ENCODE measurements around the gene KRT2.

The KRT2 gene

DNA sequence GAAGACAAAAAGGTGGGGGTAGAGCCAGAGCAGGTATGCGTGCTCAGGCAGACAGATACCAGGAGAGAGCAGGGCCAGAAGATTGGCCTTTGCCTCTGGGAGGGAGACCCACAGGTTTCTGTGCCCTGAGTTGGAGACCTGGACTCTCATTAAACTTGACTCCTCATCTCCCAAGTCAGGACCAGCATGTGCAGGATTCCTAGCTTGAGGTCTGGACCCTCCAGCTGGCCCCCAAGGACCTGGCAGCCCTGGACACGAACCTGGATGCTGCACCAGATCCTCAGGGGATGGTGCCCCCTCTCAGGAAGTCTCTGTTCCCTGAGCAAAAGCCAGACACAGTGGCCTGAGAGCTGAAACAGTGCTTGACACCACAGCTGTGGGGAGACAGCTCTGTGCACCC, 23.2 kb downstream of the KRT2 start:
- peaks cover 96% of the 10 kb centered on the region for H3K4me1 Mint-ChIP-seq
- peak overlapping the region; percentile 77 for H3K4me3 Mint-ChIP-seq
- H3K9me3 Mint-ChIP-seq: no peaks in the 10 kb centered on the region
- no peaks in the 10 kb centered on the region for H3K27me3 Mint-ChIP-seq
- no peaks in the 10 kb centered on the region for H3K36me3 Mint-ChIP-seq
- peak overlapping the region; percentile 86 for H3K27ac Mint-ChIP-seq

GRCh38 chr12:52628111-52628507, 23.9 kb downstream of the KRT2 start:
- Mint-ChIP-seq H3K27ac (peak overlapping the region; percentile 52), H3K4me1 (peaks cover 93% of the 10 kb centered on the region), H3K36me3 (peaks cover 1% of the 10 kb centered on the region), H3K9me3 (no peaks in the 10 kb centered on the region), H3K27me3 (no peaks in the 10 kb centered on the region), H3K4me3 (peak overlapping the region; percentile 77)

DNA sequence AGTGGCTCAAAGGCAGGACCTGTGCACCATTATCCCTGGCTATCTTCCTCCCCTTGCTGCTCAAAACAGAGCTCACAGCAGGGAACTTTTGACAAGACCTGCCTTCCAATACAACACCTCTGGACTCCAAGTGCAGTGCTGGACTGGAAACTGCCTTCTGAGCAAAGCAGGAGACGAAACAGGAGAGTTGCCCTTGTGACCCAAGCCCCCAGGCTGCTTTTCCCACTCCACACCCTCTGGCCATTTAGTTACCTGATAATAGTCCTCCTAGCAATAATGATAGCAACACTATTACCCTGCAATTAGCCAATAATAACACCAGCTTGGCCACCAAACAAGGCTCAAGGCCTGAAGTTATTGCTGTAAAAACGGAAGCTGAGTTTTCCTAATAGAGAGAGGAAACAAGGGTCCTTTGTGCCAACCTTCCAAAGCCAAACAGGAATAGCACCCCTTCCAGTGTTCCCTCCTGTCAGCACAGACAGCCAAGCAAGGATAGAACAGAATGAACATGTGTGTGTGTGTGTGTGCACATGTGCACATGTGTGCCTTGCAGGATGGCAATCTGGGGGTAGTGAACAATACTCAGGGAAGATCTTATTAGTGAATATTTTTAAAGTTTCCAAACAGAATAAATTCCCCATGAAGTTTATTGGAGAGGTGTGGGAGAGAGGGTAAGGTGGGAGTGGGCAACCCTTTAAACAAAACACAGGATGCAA, 24.5 kb downstream of the KRT2 start:
- Mint-ChIP-seq H3K4me1 (peaks cover 93% of the 10 kb centered on the region), H3K27ac (peak overlapping the region; percentile 53), H3K9me3 (no peaks in the 10 kb centered on the region), H3K27me3 (no peaks in the 10 kb centered on the region), H3K4me3 (peak overlapping the region; percentile 77), H3K36me3 (peaks cover 1% of the 10 kb centered on the region)

DNA sequence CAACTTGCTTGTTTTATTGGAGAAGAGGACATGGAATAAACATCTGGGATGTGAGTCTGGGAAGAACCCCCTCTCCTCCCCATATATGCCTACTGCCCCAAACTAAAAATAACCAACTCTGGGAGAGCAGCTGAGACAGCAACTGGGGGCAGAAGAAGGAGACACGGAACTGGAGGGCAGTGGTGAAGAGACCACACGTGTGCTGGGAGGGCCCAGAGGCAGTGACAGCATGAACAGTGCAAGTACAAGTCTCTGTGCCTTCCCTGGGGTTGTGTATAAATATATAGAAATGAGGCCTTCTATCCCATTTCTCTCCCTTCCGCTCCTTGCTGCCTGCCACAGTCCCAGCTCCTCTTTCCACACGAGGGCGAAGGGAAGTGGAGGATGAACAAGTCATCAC, 29.7 kb downstream of the KRT2 start:
- peaks cover 1% of the 10 kb centered on the region for H3K36me3 Mint-ChIP-seq
- no peak overlapping the region for H3K4me3 Mint-ChIP-seq
- peaks cover 98% of the 10 kb centered on the region for H3K4me1 Mint-ChIP-seq
- no peaks in the 10 kb centered on the region for H3K27me3 Mint-ChIP-seq
- no peak overlapping the region for H3K27ac Mint-ChIP-seq
- H3K9me3 Mint-ChIP-seq: no peaks in the 10 kb centered on the region

GRCh38 chr12:52618866-52619265, 33.1 kb downstream of the KRT2 start:
- H3K27ac Mint-ChIP-seq: peak overlapping the region; percentile 4
- peaks cover 98% of the 10 kb centered on the region for H3K4me1 Mint-ChIP-seq
- no peaks in the 10 kb centered on the region for H3K9me3 Mint-ChIP-seq
- peaks cover 1% of the 10 kb centered on the region for H3K36me3 Mint-ChIP-seq
- no peaks in the 10 kb centered on the region for H3K27me3 Mint-ChIP-seq
- no peak overlapping the region for H3K4me3 Mint-ChIP-seq

DNA sequence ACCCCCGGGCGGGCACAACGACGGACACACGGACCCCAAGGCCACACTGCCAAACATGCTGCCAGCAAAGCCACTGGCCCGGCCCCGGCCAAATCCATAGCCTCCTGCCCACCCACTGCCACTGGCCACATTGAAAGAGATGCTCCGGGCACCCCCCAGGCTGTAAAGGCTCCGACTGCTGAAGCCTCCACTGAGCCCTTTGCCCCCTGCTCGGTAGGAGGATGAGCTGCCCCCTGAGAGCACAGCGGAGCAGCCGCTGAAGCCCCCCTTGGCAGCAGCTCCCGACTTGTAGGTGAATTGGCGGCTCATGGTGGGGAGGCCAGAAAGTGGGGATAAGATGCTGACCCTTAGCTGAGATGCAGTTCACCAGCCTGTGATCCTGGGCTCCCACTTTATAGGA, 33.8 kb downstream of the KRT2 start, which contains the start of gene KRT73:
KRT73 (minus strand) TSS at position 344 of the 400 bp plus-strand sequence; CDS start at position 309, 35 bp downstream.
- H3K36me3 Mint-ChIP-seq: no peaks in the 10 kb centered on the region
- H3K4me3 Mint-ChIP-seq: no peak within 1 kb of the TSS
- peak within 1 kb of the TSS; percentile 80 for H3K27ac Mint-ChIP-seq
- no peaks in the 10 kb centered on the region for H3K9me3 Mint-ChIP-seq
- H3K27me3 Mint-ChIP-seq: no peaks in the 10 kb centered on the region
- H3K4me1 Mint-ChIP-seq: peaks cover 100% of the 10 kb centered on the region

DNA sequence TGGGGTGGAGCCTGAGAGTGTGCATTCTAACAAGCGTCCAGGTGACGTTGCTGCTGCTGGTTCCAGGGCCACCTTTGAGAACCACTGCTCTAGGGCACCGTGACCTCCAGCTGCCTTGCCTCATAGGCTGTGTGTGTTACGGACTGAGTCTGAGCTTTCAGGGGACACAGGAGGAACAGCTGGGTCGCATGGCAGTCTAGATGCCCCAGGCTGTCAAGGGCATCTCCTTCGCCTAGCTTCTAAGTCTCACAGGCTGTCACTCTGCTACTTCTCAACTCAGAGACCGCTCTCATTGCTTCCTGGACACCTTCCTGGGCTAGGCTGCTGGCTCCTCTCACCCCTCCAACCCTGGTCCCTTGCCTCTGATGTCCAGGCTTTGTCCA, 34.6 kb downstream of the KRT2 start:
- Mint-ChIP-seq H3K27me3 (no peaks in the 10 kb centered on the region), H3K27ac (peak overlapping the region; percentile 94), H3K4me3 (peak overlapping the region; percentile 3), H3K9me3 (no peaks in the 10 kb centered on the region), H3K36me3 (peaks cover 1% of the 10 kb centered on the region), H3K4me1 (peaks cover 100% of the 10 kb centered on the region)

DNA sequence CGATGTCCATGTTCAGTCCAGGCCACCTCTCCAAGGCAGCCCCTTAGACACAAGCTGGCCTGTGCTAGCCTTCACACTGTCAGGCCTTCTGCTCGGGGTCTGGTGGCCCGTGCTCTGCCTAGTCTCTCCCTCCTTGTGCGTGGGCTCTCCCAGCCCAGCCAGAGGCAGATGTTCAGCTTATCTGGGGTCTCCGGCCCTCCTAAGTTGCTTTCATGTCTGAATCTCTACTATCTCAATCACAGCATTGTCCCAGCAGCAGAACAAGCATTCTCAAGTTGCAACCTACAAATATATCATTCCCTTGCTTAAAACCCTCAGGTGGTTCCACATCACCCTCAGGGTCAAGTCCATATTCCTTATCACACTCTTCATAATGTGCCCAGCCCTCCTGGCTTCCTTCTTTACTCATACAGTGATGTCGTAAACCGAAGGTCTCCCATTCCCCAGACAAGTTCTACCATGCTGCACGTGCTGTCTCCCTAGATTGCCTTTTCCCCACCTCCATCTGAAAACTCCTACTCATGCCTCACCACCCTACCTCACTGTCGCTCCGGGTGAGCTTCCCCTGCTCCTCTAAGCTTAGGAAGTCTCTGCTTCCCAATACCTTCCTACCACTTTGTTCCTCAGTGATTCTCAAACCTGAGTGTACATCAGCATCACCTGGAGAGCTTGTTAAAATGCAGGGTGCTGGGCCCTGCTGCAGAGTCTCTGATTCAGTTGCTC, 35.2 kb downstream of the KRT2 start:
- peak overlapping the region; percentile 94 for H3K27ac Mint-ChIP-seq
- peaks cover 100% of the 10 kb centered on the region for H3K4me1 Mint-ChIP-seq
- H3K4me3 Mint-ChIP-seq: peak overlapping the region; percentile 67
- H3K27me3 Mint-ChIP-seq: no peaks in the 10 kb centered on the region
- peaks cover 1% of the 10 kb centered on the region for H3K36me3 Mint-ChIP-seq
- no peaks in the 10 kb centered on the region for H3K9me3 Mint-ChIP-seq

DNA sequence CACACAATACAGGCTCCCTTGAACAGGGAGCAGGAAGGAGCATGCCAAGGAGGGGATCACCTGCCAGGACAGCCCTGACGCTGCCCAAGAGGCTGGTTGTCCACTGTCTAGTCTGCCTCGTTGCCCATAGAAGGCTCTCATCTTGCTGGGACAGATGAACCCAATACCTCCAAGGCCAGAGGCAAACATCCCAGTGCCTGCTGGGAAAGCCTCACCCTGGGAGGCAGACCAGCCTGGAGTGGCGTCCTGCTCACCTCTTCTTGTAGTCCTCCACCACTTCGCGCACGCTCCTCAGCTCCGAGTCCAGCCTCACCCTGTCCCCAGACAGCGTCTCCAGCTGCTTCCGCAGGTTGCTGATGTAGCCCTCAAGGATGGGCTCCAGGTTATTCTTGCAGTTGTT, 36.1 kb downstream of the KRT2 start:
- no peaks in the 10 kb centered on the region for H3K9me3 Mint-ChIP-seq

DNA sequence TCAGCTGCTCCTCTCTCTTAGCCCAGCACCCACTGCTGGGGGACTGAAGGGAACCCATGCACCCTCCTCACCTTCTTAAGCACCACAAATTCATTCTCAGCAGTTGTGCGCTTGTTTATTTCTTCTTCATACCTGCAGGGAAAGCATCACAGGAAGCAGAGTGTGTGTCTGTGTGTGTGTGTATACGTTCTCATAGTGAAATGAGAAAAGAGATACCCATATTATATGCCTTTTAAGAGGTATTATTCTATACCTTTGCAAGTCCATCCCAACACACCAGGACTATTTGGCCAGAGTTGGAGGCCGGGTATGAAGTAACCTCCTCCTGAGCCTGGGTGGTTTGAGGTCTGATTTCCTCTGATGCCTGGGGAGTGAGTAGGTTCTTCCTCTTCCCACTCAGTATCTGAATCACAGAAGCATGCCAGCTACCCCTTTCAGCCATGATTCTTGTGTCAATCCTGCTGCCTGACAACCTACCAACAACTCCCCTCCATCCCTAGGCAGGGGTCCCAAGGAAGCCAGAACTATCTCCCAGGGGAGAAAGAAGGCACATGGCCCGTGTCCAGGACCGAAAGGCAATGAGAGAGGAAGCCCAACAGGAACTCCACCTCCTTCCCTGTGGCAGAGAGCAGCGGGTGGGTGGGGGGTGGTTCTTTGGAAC, 36.7 kb downstream of the KRT2 start:
- Mint-ChIP-seq H3K4me3 (peak overlapping the region; percentile 67), H3K4me1 (peaks cover 100% of the 10 kb centered on the region), H3K27ac (peak overlapping the region; percentile 97), H3K27me3 (no peaks in the 10 kb centered on the region), H3K9me3 (no peaks in the 10 kb centered on the region), H3K36me3 (peaks cover 1% of the 10 kb centered on the region)

More for the DNA sequence above, 36.1 kb downstream of the KRT2 start:
- Mint-ChIP-seq H3K4me3 (peak overlapping the region; percentile 67), H3K36me3 (peaks cover 1% of the 10 kb centered on the region), H3K27ac (peak overlapping the region; percentile 97), H3K27me3 (no peaks in the 10 kb centered on the region), H3K4me1 (peaks cover 100% of the 10 kb centered on the region)

DNA sequence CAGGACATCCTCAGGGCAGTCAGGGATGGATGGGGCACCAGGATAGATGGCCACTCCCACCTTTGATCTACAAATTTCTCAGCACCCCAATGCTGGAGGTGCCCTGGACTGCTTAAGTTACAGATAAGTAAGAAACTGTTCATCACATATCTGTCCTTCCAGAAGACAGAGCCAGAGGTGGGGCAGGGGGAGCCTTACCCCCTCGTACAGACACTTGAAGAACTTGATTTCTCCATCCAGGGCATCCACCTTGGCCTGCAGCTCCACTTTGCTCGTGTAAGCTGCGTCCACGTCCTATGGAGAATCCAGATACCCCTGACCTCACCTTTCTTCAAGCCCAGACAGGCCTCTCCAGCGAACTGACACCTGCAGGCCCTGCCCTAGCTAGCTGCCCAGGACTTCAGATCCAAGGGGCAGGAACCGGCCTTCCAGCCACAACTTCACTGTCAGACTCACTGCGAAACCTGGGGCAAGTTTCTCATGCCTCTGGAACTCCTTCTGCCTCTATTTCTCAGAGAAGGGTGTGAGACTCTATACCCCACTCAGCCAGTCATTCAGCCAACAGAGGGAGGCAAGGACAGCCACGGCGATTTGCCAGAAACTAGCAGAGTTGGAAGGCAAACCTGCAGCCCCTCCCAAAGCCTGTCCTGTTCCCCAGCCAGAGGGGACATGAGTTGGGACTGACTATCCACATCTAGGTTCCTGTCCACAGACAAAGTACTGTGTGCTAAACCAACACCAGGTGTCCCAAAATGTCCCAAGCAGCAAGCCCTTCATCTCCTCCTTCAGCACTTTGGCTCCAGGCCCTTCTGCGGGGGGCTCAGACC, 37.4 kb downstream of the KRT2 start:
- Mint-ChIP-seq H3K27ac (peak overlapping the region; percentile 97), H3K4me3 (peak overlapping the region; percentile 67), H3K9me3 (no peaks in the 10 kb centered on the region), H3K4me1 (peaks cover 99% of the 10 kb centered on the region), H3K27me3 (no peaks in the 10 kb centered on the region), H3K36me3 (peaks cover 1% of the 10 kb centered on the region)

DNA sequence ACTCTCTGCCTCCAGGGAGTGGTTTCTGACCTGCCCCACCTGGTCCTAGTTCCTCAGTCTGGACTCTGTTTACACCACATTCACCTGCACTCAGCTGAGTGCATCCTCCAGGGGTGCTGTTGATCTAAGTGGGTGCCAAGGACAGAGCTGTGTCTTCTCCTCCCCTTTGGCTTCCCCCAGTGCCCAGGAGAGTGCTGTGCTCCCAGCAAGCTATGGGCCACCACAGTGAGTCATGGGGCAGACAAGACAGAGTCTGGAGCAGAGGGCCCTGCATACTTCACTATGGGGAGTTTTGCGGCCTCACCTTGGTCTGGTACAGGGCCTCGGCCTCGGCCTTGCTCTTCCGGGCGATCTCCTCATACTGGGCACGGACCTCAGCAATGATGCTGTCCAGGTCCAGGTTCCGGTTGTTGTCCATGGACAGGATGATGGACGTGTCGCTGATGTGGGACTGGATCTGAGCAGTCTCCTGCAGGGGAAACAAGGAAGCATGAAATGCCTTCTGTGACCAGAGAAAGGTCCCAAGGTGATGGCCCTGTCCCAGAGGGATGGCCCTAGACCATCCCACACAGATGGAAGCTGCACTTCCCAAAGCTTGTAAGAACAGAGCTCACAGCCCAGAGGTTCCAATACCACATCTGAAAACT, 38.5 kb downstream of the KRT2 start:
- Mint-ChIP-seq H3K9me3 (no peaks in the 10 kb centered on the region), H3K27me3 (no peaks in the 10 kb centered on the region), H3K4me3 (no peak overlapping the region), H3K27ac (peak overlapping the region; percentile 78), H3K36me3 (peaks cover 3% of the 10 kb centered on the region), H3K4me1 (peaks cover 99% of the 10 kb centered on the region)

DNA sequence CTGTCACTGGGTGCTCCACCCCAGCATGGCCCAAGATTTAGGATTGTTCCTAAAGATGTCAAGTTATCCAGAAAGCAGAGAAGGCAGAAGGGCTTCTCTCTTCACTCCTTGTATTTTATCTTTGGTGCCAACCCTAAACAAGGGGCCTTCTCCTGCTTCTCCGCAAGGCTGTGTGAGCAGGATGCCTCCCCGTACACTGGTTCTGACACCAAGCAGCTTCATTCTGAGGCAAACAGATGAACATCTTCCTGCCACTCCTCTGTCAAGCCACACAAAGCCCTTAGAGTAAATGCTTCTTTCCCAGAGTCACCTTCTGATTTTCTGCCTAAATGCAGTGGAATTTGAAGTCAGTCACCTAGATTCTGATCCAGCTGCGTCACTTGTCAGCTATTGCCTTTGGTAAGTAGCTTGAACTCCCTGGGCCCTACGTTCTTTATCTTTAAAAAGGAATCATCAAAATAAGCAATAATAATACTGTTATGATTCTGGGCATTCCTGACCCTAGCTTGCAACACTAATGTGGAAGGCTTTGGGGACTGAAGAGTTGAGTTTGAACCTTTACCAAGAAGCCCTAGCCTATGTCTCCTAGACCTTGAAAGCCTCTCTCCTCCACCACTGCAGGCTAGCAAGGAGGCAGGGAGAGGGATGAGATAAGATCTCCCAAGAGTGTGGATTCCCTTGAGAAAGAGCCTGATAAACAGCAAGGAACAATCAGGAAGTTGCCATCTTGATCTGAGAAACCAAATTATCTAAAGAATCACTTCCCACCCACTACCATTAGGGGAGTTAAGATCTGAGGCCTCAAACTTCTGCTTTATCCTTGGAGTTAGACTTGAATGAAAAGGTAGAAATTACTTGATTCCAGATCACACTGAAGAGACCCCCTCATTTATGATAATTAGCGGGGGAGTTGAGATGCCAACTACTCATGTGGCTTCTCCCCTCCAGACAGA, 39.3 kb downstream of the KRT2 start:
- Mint-ChIP-seq H3K27ac (peak overlapping the region; percentile 82), H3K27me3 (no peaks in the 10 kb centered on the region)

DNA sequence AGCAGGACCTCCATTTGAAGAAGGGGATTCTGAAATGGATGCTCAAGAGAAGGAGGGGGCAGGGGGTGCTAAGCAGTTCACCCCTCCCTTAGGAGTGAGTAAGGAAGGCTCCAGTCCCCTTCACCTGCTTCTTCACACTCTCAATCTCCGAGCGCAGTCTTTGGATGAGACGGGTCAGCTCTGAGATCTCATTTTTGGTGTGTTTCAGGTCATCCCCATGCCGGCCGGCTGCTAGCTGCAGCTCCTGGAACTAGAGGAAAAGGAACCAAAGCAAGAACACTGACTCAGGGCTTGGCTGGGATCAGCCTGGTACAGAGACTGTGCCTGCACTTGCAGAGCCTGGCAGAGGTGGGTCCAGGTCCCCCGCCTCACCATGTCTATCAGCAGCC, 40.9 kb downstream of the KRT2 start:
- Mint-ChIP-seq H3K27ac (peak overlapping the region; percentile 84), H3K36me3 (peaks cover 9% of the 10 kb centered on the region), H3K27me3 (no peaks in the 10 kb centered on the region), H3K4me1 (peaks cover 98% of the 10 kb centered on the region), H3K9me3 (no peaks in the 10 kb centered on the region), H3K4me3 (peak overlapping the region; percentile 64)

More for the DNA sequence above, 39.3 kb downstream of the KRT2 start:
- H3K4me1 Mint-ChIP-seq: peaks cover 99% of the 10 kb centered on the region
- H3K4me3 Mint-ChIP-seq: peak overlapping the region; percentile 31
- peaks cover 5% of the 10 kb centered on the region for H3K36me3 Mint-ChIP-seq
- H3K9me3 Mint-ChIP-seq: no peaks in the 10 kb centered on the region
